Measurements from ENCODE around the gene ATG4D.

- TF ChIP-seq CTCF (IDR thresholded peaks at IDR 0.05) (no peak), POLR2A (IDR thresholded peaks at IDR 0.05) (no peak)
These were observed 11.2 kb upstream of the ATG4D start for GRCh38 chr19:10532457-10532856.
